IPS-11a (cell line): ENCODE data around the gene TMEM200A.

Experiments
- H3K4me3 ChIP-seq: one replicate; pipeline ENCODE4 v1.5.1; 2013; ENCODE audit warnings: low read depth, low read length, control low read depth

Gene TMEM200A

DNA sequence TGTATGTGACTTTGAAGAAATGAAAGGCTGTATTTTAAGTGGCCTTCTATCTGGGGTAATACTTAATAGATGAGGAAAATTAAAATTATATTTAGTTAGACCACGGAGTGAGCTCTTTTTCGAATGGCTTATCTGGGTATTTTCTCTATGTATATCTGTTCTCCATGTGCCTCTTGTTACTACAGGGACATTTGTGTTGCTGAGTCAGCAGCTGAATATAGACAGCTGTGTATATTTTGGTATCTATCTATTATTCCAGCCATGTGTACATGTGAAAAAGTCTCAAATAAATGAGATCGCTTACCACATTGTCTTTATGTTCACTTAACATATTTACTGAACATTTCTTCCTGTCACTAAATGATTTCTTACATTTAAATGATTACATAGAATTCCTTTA, 57.2 kb downstream of the TMEM200A start:
- H3K4me3 ChIP-seq: no peak overlapping the region

DNA sequence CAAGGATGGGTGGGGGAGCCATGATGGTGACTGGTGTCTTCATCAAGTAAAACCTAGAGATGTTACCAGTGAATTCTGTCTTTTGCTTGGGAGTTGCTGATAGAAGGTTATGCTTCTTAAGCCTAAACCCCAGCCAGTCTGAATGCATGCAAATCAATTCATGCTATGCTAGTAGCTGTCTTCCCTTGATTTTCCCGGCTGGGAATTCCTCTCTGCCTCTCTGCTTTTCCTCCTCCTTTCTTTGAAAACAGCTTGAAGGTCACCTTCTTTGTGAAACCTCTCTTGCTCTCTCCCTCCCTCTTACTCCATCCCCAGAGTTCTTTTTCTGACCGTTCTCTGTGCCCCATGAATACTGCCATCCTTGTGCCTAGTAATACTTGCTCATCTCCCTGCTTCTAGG, 58.9 kb downstream of the TMEM200A start:
- H3K4me3 ChIP-seq: no peak overlapping the region

- no peak overlapping the region for H3K4me3 ChIP-seq
Measured at GRCh38 chr6:130425537-130425936, 59.7 kb downstream of the TMEM200A start.

DNA sequence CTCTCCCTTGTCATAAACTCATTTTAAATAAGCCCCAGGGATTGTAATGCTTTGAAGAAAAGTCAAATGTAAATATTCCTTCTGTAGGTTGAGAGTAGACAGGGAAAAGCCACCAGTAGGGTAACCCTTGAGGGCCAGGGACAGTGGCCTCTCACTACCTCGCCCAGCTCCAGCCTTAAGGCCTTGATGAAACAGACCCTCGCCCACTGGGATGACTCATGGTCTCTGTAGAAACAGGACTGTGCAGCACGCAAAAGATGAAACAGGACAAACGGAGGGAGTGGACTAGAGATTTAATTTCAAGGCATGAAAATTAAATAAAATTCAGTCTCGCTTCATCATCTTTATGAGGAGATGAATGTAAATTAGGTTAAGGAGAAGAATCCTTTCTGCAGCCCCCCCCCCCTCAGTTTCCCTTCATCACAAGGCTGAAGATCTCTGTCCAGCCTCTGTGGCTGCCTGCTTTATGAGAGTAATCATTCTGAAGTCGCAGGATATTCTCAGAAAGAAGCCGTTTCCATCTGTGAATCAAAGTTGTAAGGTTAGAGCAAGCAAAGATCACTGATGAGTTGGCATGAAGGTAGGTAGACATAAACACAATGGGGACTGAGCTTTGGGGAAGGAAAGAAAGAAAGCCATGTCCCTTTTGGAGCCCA, 60.4 kb downstream of the TMEM200A start:
- no peak overlapping the region for H3K4me3 ChIP-seq

DNA sequence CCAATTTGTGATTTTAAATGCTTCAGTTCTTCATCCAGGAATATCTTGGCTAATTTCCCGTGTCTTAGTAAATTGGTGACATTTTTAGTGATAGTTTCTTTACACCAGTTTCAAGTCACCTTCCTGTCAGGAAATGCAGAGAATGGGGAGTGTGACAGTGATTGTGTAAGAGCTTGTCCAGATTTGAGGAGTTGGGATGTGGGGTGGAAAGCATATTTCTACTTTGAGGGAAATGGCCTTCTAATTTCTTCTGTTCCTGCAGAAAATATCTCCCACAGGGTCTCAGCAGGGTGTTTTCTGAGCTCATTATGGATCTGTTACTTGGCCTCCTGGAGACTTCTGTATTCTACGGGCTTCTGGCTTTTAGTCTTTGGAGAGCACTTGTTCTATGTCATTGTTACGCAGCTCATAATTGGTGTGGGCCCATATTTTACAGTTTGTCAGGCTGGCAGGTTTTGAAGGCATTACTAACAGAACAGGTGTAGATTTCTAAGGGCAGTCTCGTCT, 65.6 kb downstream of the TMEM200A start:
- H3K4me3 ChIP-seq: no peak overlapping the region

- no peak overlapping the region for H3K4me3 ChIP-seq
Measured at GRCh38 chr6:130432838-130433237, 67.0 kb downstream of the TMEM200A start.

DNA sequence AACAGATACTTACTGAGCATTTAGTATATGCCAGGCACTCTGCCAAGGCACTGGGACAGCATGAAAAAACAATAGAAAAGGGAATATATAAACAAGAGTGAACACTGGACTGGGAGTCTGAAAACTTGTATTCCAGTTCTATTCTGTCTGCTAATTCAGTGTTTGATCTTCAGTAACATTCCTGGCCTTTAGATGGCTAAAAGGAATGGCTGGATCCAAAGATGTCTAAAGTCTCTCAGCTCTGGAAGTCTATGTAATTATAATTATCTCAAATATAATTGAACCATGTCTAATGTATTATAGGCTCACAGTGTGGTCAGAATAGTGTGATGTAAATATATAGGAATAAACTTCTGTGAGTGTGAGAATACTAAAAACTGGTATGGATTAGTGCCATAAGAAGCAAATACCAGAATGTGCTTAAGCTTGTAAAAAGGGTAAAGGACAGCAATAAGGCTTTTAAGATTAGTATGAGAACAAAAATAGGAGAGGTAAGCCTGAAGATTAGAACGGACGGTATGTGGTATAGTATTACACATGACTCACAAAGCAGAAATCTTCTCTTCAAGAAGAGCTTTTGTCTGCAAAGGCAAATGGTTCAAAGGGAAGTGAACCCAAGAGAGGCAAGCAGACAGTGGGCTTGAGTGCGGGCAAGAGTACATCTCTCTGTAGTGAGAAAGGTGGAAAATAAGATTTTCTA, 68.5 kb downstream of the TMEM200A start:
- H3K4me3 ChIP-seq: no peak overlapping the region

DNA sequence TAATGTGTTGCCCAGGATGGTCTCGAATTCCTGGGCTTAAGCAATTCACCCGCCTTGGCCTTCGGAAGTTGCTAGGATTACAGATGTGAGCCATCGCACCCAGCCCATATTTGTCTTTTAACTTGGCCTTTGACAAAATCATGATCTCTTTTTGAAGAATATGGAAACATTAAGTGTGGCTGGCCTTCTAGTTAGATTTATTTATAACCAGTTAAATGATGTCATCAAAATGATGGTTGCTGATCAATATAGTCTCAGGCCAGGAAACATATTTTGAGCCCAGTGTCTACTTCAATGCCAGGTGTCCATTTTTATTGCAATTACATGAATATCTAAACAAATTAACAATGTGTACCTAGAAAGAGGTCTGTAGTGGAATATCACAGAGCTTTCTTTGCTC, 69.4 kb downstream of the TMEM200A start:
- H3K4me3 ChIP-seq: no peak overlapping the region

DNA sequence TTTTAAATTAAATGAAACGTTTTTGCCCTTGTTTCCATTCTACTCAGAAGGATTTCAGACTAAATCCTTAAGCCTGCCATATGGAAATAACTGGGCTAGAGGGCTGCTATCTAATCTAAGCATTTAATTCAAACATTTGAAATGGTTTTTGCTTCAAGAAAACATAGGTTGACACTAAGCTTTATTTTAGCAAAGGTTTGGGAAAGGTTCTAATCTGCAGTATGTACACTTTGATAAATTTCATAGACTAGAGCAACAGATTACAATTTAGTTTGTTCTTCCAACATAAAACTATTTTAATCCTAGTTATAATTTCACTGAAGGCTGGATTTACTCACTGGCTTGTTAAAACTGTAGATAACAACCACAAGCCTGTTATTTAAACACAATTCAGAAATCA, 72.1 kb downstream of the TMEM200A start:
- H3K4me3 ChIP-seq: no peak overlapping the region

DNA sequence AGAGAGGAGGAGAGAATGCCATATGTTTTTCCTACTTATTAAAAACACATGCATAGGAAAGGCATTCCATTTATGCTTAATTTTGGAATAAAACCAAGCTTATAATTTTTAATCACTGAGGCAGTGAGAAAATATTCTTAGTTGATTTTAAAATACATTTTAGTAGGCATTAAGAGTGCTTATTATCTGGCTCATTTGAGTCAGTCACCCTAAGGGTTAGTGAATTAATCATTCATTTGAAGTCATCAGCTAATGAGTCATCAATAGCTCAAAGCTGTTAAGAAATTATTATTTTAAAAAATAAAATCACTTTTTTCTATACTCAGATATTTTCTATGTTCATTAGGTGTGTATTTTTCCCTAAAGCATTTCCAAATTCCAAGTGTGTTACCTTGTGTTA, 81.6 kb downstream of the TMEM200A start:
- no peak overlapping the region for H3K4me3 ChIP-seq

GRCh38 chr6:130452336-130452735, 86.5 kb downstream of the TMEM200A start:
- H3K4me3 ChIP-seq: no peak overlapping the region

DNA sequence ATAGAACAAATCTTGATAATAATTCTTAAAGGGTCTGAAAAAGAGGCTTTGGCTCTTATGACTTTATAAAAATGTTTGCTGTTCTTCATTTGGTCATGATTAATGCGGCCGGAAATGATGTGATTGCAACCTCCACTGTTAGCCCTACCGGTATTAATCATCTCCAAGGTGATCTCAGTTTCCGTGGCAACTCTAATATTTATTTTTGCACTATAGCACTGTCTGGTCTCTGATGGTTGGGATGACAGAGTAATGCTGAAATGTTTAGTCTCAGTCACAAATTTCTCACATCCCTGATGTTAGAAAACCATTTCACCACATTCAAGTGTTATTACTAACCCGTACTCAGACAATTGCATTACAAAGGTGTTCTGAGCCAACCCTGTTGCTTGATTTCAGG, 87.4 kb downstream of the TMEM200A start:
- H3K4me3 ChIP-seq: no peak overlapping the region

GRCh38 chr6:130457605-130458004, 91.8 kb downstream of the TMEM200A start:
- H3K4me3 ChIP-seq: no peak overlapping the region

DNA sequence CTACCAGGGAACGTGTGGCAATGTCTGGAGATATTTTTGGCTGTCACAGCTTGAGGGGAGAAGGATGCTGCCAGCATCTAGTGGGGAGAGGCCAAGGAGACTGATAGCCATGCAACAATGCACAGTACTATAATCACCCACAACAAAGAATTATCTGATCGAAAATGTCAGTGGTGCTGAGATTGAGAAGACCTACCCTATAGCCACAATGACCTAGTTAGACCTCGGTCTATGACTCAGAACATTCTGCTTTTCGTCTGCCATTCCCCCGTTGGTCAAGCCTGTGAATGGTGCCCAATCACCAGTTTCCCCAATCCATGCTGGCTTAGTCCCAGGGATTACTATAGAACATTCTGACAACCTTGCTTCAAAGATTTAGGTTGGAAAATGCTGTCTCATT, 93.5 kb downstream of the TMEM200A start:
- H3K4me3 ChIP-seq: no peak overlapping the region

DNA sequence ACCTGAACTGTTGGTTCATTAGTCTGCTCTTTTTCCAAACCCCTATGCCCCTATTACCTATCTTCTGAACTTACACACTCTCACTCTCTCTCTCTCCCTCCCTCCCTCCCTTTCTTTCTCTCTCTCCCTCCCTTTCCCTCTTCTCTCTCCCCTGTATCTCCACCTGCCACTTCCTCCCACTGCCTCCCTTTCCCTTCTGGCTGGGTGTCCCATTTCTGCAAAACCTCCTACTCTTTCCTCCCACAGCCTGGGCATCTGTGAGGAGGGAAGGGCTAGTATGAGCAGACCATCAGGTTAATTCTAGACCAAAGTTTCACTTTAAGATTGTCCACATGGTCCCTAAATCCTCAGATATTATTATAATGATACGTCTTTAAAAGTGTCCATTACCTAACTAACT, 95.1 kb downstream of the TMEM200A start:
- H3K4me3 ChIP-seq: no peak overlapping the region

GRCh38 chr6:130466052-130466747, 100.4 kb downstream of the TMEM200A start:
- no peak overlapping the region for H3K4me3 ChIP-seq

- H3K4me3 ChIP-seq: no peak overlapping the region
Measured at GRCh38 chr6:130466748-130467061, 100.9 kb downstream of the TMEM200A start.

DNA sequence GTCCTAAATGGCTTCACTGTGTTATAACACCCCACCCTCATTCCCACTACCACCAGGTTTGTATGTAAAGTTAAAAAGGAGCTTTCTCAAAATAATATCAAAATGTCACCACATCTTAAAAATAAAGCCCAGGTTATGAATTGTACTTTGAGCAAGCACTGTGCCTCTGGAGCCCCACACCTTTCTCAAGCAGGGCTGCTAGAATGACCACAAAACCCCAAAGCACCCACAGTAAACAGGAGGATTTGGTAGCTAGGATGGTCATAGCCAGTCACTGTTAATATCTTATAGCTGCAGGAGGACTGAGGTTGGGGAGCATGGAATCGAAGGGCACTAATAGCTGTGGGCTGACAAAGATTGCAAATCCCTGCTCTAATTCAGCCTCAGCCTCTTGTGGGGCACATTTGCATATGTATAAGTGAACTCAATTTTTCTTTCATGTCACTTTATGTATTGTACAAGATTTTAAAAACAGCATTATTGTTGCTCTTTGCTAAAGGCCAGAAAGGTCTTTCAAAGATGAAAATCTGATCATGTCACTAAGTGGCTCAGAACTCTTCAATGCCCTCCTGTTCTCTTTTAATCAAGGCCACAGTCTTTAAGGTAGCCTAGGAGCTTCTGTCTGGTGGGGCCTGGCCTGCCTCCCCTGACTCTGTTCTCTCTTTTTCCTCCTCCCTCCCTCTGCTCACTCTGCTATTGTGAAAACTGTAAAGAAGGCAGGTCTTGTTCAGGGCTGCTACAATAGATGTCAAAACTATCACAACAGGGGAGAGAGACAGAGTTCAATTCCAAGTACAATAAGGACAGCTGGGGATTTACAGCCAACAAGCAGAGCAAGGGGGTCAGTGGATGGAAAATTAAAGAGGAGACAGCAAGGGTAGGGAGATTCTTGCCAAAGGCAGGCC, 101.6 kb downstream of the TMEM200A start:
- H3K4me3 ChIP-seq: no peak overlapping the region

GRCh38 chr6:130470766-130471165, 104.9 kb downstream of the TMEM200A start:
- H3K4me3 ChIP-seq: no peak overlapping the region

DNA sequence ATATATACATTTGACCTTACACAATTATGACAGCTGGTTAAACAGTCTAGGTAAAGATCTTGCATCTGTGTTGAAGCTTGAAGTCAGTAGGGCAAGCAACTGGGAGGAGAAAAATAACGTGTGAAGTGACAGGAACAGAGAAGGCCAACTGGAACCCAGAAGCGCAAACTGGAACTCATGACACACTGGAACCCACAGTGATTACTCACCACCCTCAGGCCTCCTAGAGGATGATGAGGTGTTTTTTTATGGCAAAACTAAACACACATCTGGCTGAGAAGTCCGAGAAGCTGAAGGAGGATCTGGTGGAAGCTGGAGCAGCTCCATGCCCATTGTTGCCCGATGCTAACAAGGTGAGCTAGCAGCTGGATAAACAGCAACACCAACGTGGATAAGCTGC, 108.1 kb downstream of the TMEM200A start:
- H3K4me3 ChIP-seq: no peak overlapping the region
